IPS DF 6.9 (cell line): Measurements from ENCODE around the gene TTC28.

Experiments used
- DNase-seq: peaks from one replicate; pipeline ENCODE4 v3.0.0-alpha.2; 2013; ENCODE audit warnings: low read depth, low spot score
- H3K27ac ChIP-seq: one replicate; pipeline ENCODE4 v1.5.1; 2013; ENCODE audit warnings: low read length, control low read depth
- H3K27me3 ChIP-seq: 2 replicates; pipeline ENCODE4 v1.6.1; 2013; ENCODE audit warnings: mild to moderate bottlenecking, low read length; ENCODE audit not compliant: control insufficient read depth, insufficient read depth
- H3K36me3 ChIP-seq: 2 replicates; pipeline ENCODE4 v1.6.1; 2013; ENCODE audit warnings: low read length; ENCODE audit not compliant: control insufficient read depth, insufficient read depth
- H3K4me1 ChIP-seq: 2 replicates; pipeline ENCODE4 v1.6.1; 2013; ENCODE audit warnings: low read length; ENCODE audit not compliant: control insufficient read depth, insufficient read depth
- H3K4me3 ChIP-seq: 2 replicates; pipeline ENCODE4 v1.5.1; 2013; ENCODE audit warnings: mild to moderate bottlenecking, low read length
- H3K9me3 ChIP-seq: 2 replicates; pipeline ENCODE4 v1.6.1; 2013; ENCODE audit warnings: low read length, inconsistent platforms; ENCODE audit not compliant: control insufficient read depth, insufficient read depth
- WGBS: extraction: QIAGEN DNeasy Blood & Tissue Kit; methylation state at CpG from one replicate; pipeline ENCODE4 v1.1.7; 2013; ENCODE audit warnings: mixed read lengths, missing lambda C conversion rate; ENCODE audit not compliant: insufficient read length, insufficient coverage; 5-methylcytosine and 5-hydroxymethylcytosine counted together

Gene TTC28

GRCh38 chr22:28019360-28019759 is 660.3 kb downstream of the TTC28 start:
- Histone ChIP-seq H3K9me3 (no peaks in the 10 kb centered on the region), H3K27ac (no peak overlapping the region), H3K36me3 (no peaks in the 10 kb centered on the region), H3K4me1 (no peaks in the 10 kb centered on the region), H3K27me3 (no peaks in the 10 kb centered on the region), H3K4me3 (no peak overlapping the region)
- DNase-seq: no peak
- no CpG with 5 or more reads among the region's 8 CpGs for WGBS

- no peaks in the 10 kb centered on the region for H3K4me1 ChIP-seq
- no peak for DNase-seq
- H3K36me3 ChIP-seq: no peaks in the 10 kb centered on the region
- H3K9me3 ChIP-seq: no peaks in the 10 kb centered on the region
- no peak overlapping the region for H3K27ac ChIP-seq
- H3K27me3 ChIP-seq: no peaks in the 10 kb centered on the region
- no CpG with 5 or more reads among the region's 8 CpGs for WGBS
- H3K4me3 ChIP-seq: no peak overlapping the region
Measured at GRCh38 chr22:28018461-28018927, 661.1 kb downstream of the TTC28 start.

GRCh38 chr22:28017859-28018258 is 661.8 kb downstream of the TTC28 start:
- Histone ChIP-seq H3K27me3 (no peaks in the 10 kb centered on the region), H3K4me1 (no peaks in the 10 kb centered on the region), H3K27ac (no peak overlapping the region), H3K36me3 (no peaks in the 10 kb centered on the region), H3K4me3 (no peak overlapping the region), H3K9me3 (no peaks in the 10 kb centered on the region)
- no peak for DNase-seq
- WGBS: no CpG with 5 or more reads among the region's 4 CpGs

GRCh38 chr22:28017558-28017820 is 662.2 kb downstream of the TTC28 start:
- no CpG with 5 or more reads among the region's 2 CpGs for WGBS
- Histone ChIP-seq H3K27me3 (no peaks in the 10 kb centered on the region), H3K27ac (no peak overlapping the region), H3K9me3 (no peaks in the 10 kb centered on the region), H3K36me3 (no peaks in the 10 kb centered on the region), H3K4me3 (no peak overlapping the region), H3K4me1 (no peaks in the 10 kb centered on the region)
- DNase-seq: no peak

GRCh38 chr22:28016781-28017557 is 662.7 kb downstream of the TTC28 start:
- Histone ChIP-seq H3K4me3 (no peak overlapping the region), H3K27me3 (no peaks in the 10 kb centered on the region), H3K36me3 (no peaks in the 10 kb centered on the region), H3K27ac (no peak overlapping the region), H3K9me3 (no peaks in the 10 kb centered on the region), H3K4me1 (no peaks in the 10 kb centered on the region)
- no peak for DNase-seq
- WGBS: no CpG with 5 or more reads among the region's 12 CpGs

- Histone ChIP-seq H3K27me3 (no peaks in the 10 kb centered on the region), H3K9me3 (no peaks in the 10 kb centered on the region), H3K4me3 (no peak overlapping the region), H3K27ac (no peak overlapping the region), H3K4me1 (no peaks in the 10 kb centered on the region), H3K36me3 (no peaks in the 10 kb centered on the region)
- no peak for DNase-seq
- WGBS: no CpG with 5 or more reads among the region's 16 CpGs
Measured at GRCh38 chr22:28015676-28016601, 663.7 kb downstream of the TTC28 start.

GRCh38 chr22:28015046-28015425 is 664.6 kb downstream of the TTC28 start:
- H3K4me3 ChIP-seq: no peak overlapping the region
- no peaks in the 10 kb centered on the region for H3K9me3 ChIP-seq
- no peaks in the 10 kb centered on the region for H3K4me1 ChIP-seq
- no peak overlapping the region for H3K27ac ChIP-seq
- WGBS: no CpG with 5 or more reads among the region's 2 CpGs
- H3K36me3 ChIP-seq: no peaks in the 10 kb centered on the region
- no peaks in the 10 kb centered on the region for H3K27me3 ChIP-seq
- DNase-seq: no peak

GRCh38 chr22:28014211-28015045 is 665.2 kb downstream of the TTC28 start:
- Histone ChIP-seq H3K4me1 (no peaks in the 10 kb centered on the region), H3K27ac (no peak overlapping the region), H3K4me3 (no peak overlapping the region), H3K36me3 (no peaks in the 10 kb centered on the region), H3K27me3 (no peaks in the 10 kb centered on the region), H3K9me3 (no peaks in the 10 kb centered on the region)
- no CpG with 5 or more reads among the region's 18 CpGs for WGBS
- no peak for DNase-seq

GRCh38 chr22:28013611-28014010 is 666.0 kb downstream of the TTC28 start:
- Histone ChIP-seq H3K9me3 (no peaks in the 10 kb centered on the region), H3K4me1 (no peaks in the 10 kb centered on the region), H3K27ac (no peak overlapping the region), H3K36me3 (no peaks in the 10 kb centered on the region), H3K4me3 (no peak overlapping the region), H3K27me3 (no peaks in the 10 kb centered on the region)
- no peak for DNase-seq
- WGBS: no CpG with 5 or more reads among the region's 12 CpGs

GRCh38 chr22:28012832-28013460 is 666.7 kb downstream of the TTC28 start:
- Histone ChIP-seq H3K4me3 (no peak overlapping the region), H3K4me1 (no peaks in the 10 kb centered on the region), H3K27ac (no peak overlapping the region), H3K27me3 (no peaks in the 10 kb centered on the region), H3K36me3 (no peaks in the 10 kb centered on the region), H3K9me3 (no peaks in the 10 kb centered on the region)
- DNase-seq: no peak
- no CpG with 5 or more reads among the region's 7 CpGs for WGBS
